WTC11 (cell line): ENCODE data around the gene THOP1. TPM values are rescaled to one million over a fixed set of nuclear protein-coding genes. Genes with fewer than 3 reads are reported as not detected.

Source experiments
- ATAC-seq: fragments of 200-7000 bp; cut with Tn5 transposase; 2 replicates; pipeline ENCODE4 v1.10.0; 2021; ENCODE audit warnings: mild to moderate bottlenecking, moderate library complexity
- CTCF ChIA-PET: fragments of 300-600 bp; sonication (Branson Sonifier 250); formaldehyde crosslinking; loops from one replicate; lab custom pipeline; 2021; ENCODE audit warnings: antibody characterized with exemption; lab: Charles Lee
- POLR2A ChIA-PET: fragments of 350-600 bp; sonication (Branson Sonifier 250); formaldehyde crosslinking; loops from one replicate; lab custom pipeline; 2021; ENCODE audit warnings: antibody characterized with exemption; lab: Charles Lee
- DNase-seq: peaks from one replicate; pipeline ENCODE4 v3.0.0; 2021; ENCODE audit warnings: low spot score
- H3K27ac Mint-ChIP-seq: 2 replicates; pipeline ENCODE4 v1.8.0; 2021; ENCODE audit warnings: mixed read lengths
- H3K27me3 Mint-ChIP-seq: 2 replicates; pipeline ENCODE4 v1.8.0; 2021; ENCODE audit warnings: low read depth, mild to moderate bottlenecking, moderate library complexity, mixed read lengths
- H3K36me3 Mint-ChIP-seq: 2 replicates; pipeline ENCODE4 v1.8.0; 2021; ENCODE audit warnings: mixed read lengths
- H3K4me1 Mint-ChIP-seq: 2 replicates; pipeline ENCODE4 v1.8.0; 2022; ENCODE audit warnings: mixed read lengths
- H3K4me3 Mint-ChIP-seq: 2 replicates; pipeline ENCODE4 v1.8.0; 2021; ENCODE audit warnings: mild to moderate bottlenecking, moderate library complexity, mixed read lengths
- H3K9me3 Mint-ChIP-seq: 2 replicates; pipeline ENCODE4 v1.8.0; 2021; ENCODE audit warnings: mixed read lengths
- CREM ChIP-seq: sonication (generic); formaldehyde crosslinking; IDR thresholded peaks from 2 replicates; pipeline ENCODE4 v1.8.1; 2022; ENCODE audit warnings: mild to moderate bottlenecking, missing genetic modification reagents, moderate library complexity
- ELF4 ChIP-seq: sonication (generic); formaldehyde crosslinking; IDR thresholded peaks from 2 replicates; pipeline ENCODE4 v1.8.1; 2022; ENCODE audit warnings: low read depth, mild to moderate bottlenecking, moderate library complexity, missing genetic modification reagents
- FOXK1 ChIP-seq: sonication (generic); formaldehyde crosslinking; IDR thresholded peaks from 2 replicates; pipeline ENCODE4 v1.8.0; 2022; ENCODE audit warnings: mild to moderate bottlenecking, moderate library complexity, missing genetic modification reagents
- JAZF1 ChIP-seq: fragments of 250-450 bp; sonication (Bioruptor Pico); IDR thresholded peaks from 2 replicates; pipeline ENCODE4 v1.9.0; 2021; ENCODE audit warnings: moderate library complexity, mild to moderate bottlenecking, inconsistent platforms
- JUN ChIP-seq: sonication (generic); formaldehyde crosslinking; IDR thresholded peaks from 2 replicates; pipeline ENCODE4 v1.8.0; 2023; ENCODE audit warnings: mild to moderate bottlenecking, missing genetic modification reagents
- KAT7 ChIP-seq: sonication (generic); formaldehyde crosslinking; IDR thresholded peaks from 2 replicates; pipeline ENCODE4 v1.8.1; 2023; ENCODE audit warnings: missing genetic modification reagents, mild to moderate bottlenecking, borderline replicate concordance
- MXD4 ChIP-seq: fragments of 250-450 bp; sonication (Bioruptor Pico); IDR thresholded peaks from 2 replicates; pipeline ENCODE4 v1.8.0; 2021; ENCODE audit warnings: mild to moderate bottlenecking, moderate library complexity, borderline replicate concordance
- TP53 ChIP-seq: sonication (generic); formaldehyde crosslinking; IDR thresholded peaks from 2 replicates; pipeline ENCODE4 v1.8.1; 2023; ENCODE audit warnings: mild to moderate bottlenecking, missing genetic modification reagents
- ZNF423 ChIP-seq: fragments of 250-450 bp; sonication (Bioruptor Pico); IDR thresholded peaks from 2 replicates; pipeline ENCODE4 v2.1.2; 2022; ENCODE audit warnings: mild to moderate bottlenecking, moderate library complexity
- ZNF671 ChIP-seq: fragments of 250-450 bp; sonication (Bioruptor Pico); IDR thresholded peaks from 2 replicates; pipeline ENCODE4 v1.8.0; 2021; ENCODE audit warnings: mild to moderate bottlenecking
- total RNA-seq: library from RNA; stranded (reverse); gene quantifications from 3 replicates; pipeline ENCODE4 v1.2.3, GENCODE V29; 2021
- TF ChIP-seq, protein P1 (sequence below): sonication (generic); formaldehyde crosslinking; IDR thresholded peaks from 2 replicates; pipeline ENCODE4 v1.8.1; 2022; ENCODE audit warnings: low read depth, mild to moderate bottlenecking, moderate library complexity, missing genetic modification reagents, borderline replicate concordance
- TF ChIP-seq, protein P2 (sequence below): sonication (generic); formaldehyde crosslinking; IDR thresholded peaks from 2 replicates; pipeline ENCODE4 v1.8.0; 2022; ENCODE audit warnings: mild to moderate bottlenecking, missing genetic modification reagents
- TF ChIP-seq, protein P3 (sequence below): sonication (generic); formaldehyde crosslinking; IDR thresholded peaks from 2 replicates; pipeline ENCODE4 v1.8.0; 2023; ENCODE audit warnings: missing genetic modification reagents
- TF ChIP-seq, protein P4 (sequence below): fragments of 200-600 bp; IDR thresholded peaks from 2 replicates; pipeline ENCODE4 v1.8.0; 2022; ENCODE audit warnings: antibody characterized with exemption
- TF ChIP-seq, protein P5 (sequence below): sonication (generic); formaldehyde crosslinking; IDR thresholded peaks from 2 replicates; pipeline ENCODE4 v1.8.1; 2022; ENCODE audit warnings: missing genetic modification reagents, borderline replicate concordance
- TF ChIP-seq, protein P6 (sequence below): fragments of 250-450 bp; sonication (Bioruptor Pico); IDR thresholded peaks from 2 replicates; pipeline ENCODE4 v1.8.0; 2021; ENCODE audit warnings: mild to moderate bottlenecking
- TF ChIP-seq, protein P7 (sequence below): sonication (generic); formaldehyde crosslinking; IDR thresholded peaks from 2 replicates; pipeline ENCODE4 v1.8.1; 2023; ENCODE audit warnings: mild to moderate bottlenecking, missing genetic modification reagents
- TF ChIP-seq, protein P8 (sequence below): sonication (generic); formaldehyde crosslinking; IDR thresholded peaks from 2 replicates; pipeline ENCODE4 v1.8.1; 2023; ENCODE audit warnings: mild to moderate bottlenecking, missing genetic modification reagents, moderate library complexity

Gene THOP1
- total RNA-seq, 1 experiment from 2014 or later, result 181 TPM

DNA sequence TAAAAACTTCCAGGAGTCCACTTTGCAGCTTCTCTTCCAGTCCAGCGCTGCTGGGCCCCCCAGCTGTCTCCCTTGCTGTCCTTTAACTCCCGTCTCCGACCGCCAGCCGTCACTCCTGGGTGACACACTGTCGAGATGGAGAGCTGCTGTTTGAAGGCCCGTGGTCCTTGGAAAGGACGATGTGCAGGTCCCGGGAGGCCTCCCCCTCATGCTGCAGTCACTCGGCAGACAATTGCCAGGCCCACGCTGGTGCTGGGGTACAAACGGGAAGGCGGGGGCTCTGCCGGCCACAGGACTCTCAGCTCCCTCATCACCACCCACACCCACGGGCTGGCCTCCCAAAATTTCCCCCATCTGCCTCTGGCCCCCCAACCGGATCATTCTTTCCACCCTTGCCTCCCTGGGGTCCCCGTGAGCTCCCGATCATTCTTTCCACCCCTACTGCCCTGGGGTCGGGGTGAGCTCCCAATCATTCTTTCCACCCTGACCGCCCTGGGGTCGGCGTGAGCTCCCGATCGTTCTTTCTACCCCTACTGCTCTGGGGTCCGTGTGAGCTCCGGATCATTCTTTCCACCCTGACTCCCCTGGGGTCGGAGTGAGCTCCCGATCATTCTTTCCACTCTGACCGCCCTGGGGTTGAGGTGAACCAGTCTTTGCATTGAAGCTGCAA, 18.3 kb downstream of the THOP1 start (continued):
- TF ChIP-seq, protein P1, sequence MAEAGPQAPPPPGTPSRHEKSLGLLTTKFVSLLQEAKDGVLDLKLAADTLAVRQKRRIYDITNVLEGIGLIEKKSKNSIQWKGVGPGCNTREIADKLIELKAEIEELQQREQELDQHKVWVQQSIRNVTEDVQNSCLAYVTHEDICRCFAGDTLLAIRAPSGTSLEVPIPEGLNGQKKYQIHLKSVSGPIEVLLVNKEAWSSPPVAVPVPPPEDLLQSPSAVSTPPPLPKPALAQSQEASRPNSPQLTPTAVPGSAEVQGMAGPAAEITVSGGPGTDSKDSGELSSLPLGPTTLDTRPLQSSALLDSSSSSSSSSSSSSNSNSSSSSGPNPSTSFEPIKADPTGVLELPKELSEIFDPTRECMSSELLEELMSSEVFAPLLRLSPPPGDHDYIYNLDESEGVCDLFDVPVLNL (CRISPR knock-in tag), result no peak
- TF ChIP-seq ELF4 (CRISPR knock-in tag) (no peak), CREM (CRISPR knock-in tag) (no peak), FOXK1 (CRISPR knock-in tag) (no peak), ZNF671 (CRISPR knock-in tag) (no peak)
- TF ChIP-seq, protein P2, sequence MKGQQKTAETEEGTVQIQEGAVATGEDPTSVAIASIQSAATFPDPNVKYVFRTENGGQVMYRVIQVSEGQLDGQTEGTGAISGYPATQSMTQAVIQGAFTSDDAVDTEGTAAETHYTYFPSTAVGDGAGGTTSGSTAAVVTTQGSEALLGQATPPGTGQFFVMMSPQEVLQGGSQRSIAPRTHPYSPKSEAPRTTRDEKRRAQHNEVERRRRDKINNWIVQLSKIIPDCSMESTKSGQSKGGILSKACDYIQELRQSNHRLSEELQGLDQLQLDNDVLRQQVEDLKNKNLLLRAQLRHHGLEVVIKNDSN, result no peak
- TF ChIP-seq, protein P3, sequence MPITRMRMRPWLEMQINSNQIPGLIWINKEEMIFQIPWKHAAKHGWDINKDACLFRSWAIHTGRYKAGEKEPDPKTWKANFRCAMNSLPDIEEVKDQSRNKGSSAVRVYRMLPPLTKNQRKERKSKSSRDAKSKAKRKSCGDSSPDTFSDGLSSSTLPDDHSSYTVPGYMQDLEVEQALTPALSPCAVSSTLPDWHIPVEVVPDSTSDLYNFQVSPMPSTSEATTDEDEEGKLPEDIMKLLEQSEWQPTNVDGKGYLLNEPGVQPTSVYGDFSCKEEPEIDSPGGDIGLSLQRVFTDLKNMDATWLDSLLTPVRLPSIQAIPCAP (CRISPR knock-in tag), result no peak
- TF ChIP-seq, all 79 proteins: peak for 0

DNA sequence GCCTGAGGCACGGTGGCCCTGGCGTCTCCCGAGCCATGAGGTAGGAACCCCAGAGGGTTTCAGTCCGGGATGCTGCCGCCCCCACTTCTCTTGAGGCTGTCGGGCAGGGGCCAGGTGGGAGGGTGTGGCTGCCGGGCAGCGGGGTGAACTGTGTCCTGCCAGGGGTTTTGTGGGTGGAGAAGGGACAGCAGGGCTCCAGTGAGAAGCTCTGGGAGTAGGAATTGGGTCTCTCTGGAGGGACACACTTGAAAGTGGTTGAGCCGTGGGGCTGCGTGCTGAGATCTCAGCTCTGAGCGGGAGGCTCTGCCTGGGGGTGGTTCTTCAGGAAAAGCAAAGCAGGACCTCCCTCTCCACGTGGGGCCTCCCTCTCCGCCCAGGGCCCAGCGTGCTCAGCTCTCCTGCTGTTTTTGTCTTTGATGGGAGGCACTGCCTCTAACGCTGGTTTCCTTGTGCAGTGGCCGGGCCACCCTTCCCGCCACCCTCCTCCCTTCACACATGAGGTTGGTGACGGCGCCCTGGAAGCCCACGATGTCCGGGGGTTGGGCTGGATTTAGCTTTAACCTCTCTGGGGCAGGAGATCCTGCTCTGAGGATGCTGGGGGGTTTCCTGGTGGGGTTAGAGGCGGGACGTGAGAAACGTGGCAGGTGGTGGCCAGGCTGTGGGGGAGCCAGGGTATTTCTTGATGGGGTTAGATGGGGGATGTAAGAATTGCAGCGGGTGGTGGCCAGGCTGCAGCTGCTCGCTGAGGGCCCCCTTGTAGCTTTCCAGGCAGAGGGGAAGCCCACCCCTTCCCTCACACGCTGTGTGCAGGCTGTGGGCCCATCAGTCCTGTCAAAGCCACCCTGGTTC, 19.1 kb downstream of the THOP1 start:
- no peak overlapping the region for H3K4me3 Mint-ChIP-seq
- TF ChIP-seq TP53 (no peak), KAT7 (CRISPR knock-in tag) (no peak)
- TF ChIP-seq, protein P4, sequence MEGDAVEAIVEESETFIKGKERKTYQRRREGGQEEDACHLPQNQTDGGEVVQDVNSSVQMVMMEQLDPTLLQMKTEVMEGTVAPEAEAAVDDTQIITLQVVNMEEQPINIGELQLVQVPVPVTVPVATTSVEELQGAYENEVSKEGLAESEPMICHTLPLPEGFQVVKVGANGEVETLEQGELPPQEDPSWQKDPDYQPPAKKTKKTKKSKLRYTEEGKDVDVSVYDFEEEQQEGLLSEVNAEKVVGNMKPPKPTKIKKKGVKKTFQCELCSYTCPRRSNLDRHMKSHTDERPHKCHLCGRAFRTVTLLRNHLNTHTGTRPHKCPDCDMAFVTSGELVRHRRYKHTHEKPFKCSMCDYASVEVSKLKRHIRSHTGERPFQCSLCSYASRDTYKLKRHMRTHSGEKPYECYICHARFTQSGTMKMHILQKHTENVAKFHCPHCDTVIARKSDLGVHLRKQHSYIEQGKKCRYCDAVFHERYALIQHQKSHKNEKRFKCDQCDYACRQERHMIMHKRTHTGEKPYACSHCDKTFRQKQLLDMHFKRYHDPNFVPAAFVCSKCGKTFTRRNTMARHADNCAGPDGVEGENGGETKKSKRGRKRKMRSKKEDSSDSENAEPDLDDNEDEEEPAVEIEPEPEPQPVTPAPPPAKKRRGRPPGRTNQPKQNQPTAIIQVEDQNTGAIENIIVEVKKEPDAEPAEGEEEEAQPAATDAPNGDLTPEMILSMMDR, result no peak
- no peaks in the 10 kb centered on the region for H3K27me3 Mint-ChIP-seq
- no peaks in the 10 kb centered on the region for H3K9me3 Mint-ChIP-seq
- ChIA-PET CTCF (interaction anchor here (0.7 to 1.5 kb wide), 2 partner anchors 16 to 156 kb away, joined by 3 to 4 read pairs; partner anchors contain the start of gene ZNF554), POLR2A (interaction anchor here (0.9 kb wide), 1 partner anchor 12 kb away, joined by 7 read pairs; no protein-coding TSS in a partner anchor)
- peaks cover 34% of the 10 kb centered on the region for H3K36me3 Mint-ChIP-seq
- H3K27ac Mint-ChIP-seq, result no peak overlapping the region
- H3K4me1 Mint-ChIP-seq, result no peaks in the 10 kb centered on the region
- ATAC-seq (no peak), DNase-seq (no peak)

DNA sequence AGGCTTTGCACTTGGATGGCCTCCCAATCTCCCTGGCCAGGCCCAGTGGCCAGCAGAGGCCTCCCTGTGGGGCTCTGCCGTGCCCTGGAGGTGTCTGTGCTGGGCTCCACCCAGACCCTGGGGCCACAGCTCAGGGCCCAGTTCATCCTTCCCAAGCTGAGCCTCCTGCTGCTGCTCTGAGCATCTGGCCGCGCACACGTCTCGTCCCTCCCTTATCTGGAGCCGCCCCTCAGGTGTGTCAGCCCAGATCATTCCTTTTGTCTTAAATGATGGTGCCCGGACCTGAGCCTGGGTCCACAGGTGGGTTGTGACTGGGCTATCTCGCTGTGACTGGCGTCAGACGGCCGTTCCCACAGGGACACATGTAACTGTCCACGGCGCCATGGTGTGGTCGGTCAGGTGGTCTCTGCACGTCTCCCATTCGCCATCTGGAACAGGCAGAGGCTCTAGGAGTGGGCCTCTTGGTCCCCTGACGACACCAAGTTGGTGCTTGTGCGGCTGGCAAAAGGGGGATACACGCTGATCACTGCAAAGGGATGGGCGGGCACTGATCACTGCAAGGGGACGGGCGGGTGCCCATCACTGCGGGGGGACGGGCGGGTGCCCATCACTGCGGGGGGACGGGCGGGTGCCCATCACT, 20.1 kb downstream of the THOP1 start:
- no peaks in the 10 kb centered on the region for H3K27me3 Mint-ChIP-seq
- POLR2A ChIA-PET, result no interaction called here
- no peak for ATAC-seq
- no peaks in the 10 kb centered on the region for H3K9me3 Mint-ChIP-seq
- no peaks in the 10 kb centered on the region for H3K4me1 Mint-ChIP-seq
- CTCF ChIA-PET, result no interaction called here
- H3K36me3 Mint-ChIP-seq, result peaks cover 38% of the 10 kb centered on the region
- H3K27ac Mint-ChIP-seq, result no peak overlapping the region
- no peak for DNase-seq
- no peak overlapping the region for H3K4me3 Mint-ChIP-seq
- TF ChIP-seq, protein P1 (CRISPR knock-in tag), result no peak
- TF ChIP-seq, protein P5, sequence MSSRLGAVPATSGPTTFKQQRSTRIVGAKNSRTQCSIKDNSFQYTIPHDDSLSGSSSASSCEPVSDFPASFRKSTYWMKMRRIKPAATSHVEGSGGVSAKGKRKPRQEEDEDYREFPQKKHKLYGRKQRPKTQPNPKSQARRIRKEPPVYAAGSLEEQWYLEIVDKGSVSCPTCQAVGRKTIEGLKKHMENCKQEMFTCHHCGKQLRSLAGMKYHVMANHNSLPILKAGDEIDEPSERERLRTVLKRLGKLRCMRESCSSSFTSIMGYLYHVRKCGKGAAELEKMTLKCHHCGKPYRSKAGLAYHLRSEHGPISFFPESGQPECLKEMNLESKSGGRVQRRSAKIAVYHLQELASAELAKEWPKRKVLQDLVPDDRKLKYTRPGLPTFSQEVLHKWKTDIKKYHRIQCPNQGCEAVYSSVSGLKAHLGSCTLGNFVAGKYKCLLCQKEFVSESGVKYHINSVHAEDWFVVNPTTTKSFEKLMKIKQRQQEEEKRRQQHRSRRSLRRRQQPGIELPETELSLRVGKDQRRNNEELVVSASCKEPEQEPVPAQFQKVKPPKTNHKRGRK, result no peak
- TF ChIP-seq, protein P6, sequence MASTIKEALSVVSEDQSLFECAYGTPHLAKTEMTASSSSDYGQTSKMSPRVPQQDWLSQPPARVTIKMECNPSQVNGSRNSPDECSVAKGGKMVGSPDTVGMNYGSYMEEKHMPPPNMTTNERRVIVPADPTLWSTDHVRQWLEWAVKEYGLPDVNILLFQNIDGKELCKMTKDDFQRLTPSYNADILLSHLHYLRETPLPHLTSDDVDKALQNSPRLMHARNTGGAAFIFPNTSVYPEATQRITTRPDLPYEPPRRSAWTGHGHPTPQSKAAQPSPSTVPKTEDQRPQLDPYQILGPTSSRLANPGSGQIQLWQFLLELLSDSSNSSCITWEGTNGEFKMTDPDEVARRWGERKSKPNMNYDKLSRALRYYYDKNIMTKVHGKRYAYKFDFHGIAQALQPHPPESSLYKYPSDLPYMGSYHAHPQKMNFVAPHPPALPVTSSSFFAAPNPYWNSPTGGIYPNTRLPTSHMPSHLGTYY, result no peak
- no peak for TF ChIP-seq JUN (CRISPR knock-in tag)
- TF ChIP-seq, protein P7, sequence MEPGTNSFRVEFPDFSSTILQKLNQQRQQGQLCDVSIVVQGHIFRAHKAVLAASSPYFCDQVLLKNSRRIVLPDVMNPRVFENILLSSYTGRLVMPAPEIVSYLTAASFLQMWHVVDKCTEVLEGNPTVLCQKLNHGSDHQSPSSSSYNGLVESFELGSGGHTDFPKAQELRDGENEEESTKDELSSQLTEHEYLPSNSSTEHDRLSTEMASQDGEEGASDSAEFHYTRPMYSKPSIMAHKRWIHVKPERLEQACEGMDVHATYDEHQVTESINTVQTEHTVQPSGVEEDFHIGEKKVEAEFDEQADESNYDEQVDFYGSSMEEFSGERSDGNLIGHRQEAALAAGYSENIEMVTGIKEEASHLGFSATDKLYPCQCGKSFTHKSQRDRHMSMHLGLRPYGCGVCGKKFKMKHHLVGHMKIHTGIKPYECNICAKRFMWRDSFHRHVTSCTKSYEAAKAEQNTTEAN (CRISPR knock-in tag), result no peak
- no peak for TF ChIP-seq JAZF1 (CRISPR knock-in tag)
- TF ChIP-seq, protein P8, sequence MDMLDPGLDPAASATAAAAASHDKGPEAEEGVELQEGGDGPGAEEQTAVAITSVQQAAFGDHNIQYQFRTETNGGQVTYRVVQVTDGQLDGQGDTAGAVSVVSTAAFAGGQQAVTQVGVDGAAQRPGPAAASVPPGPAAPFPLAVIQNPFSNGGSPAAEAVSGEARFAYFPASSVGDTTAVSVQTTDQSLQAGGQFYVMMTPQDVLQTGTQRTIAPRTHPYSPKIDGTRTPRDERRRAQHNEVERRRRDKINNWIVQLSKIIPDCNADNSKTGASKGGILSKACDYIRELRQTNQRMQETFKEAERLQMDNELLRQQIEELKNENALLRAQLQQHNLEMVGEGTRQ (CRISPR knock-in tag), result no peak
- TF ChIP-seq MXD4, result no peak
- no peak for TF ChIP-seq ZNF423 (CRISPR knock-in tag)
